Upper lobe of left lung (tissue), 4 donors: ENCODE results near the gene CDK6.

Experiments
- CTCF ChIP-seq, 6 experiments: fragments of 450-650 bp in 4 of 6; fragments of 200-600 bp in 2 of 6; sonication (generic) in 2 of 6; IDR thresholded peaks; one replicate each; pipeline ENCODE4 v1.5.1; 2016 to 2019; ENCODE audit warnings: antibody characterized with exemption in 6 of 6
- EP300 ChIP-seq, 4 donors: sonication (generic); formaldehyde crosslinking; IDR thresholded peaks; one replicate each; pipeline ENCODE4 v1.5.1; 2017; ENCODE audit warnings: antibody characterized with exemption in 4 of 4, control low read depth in 2 of 4
- POLR2A ChIP-seq, 4 donors: fragments of 450-650 bp; IDR thresholded peaks; one replicate each; pipeline ENCODE4 v1.5.1; 2016 to 2017; ENCODE audit warnings: antibody characterized with exemption in 4 of 4, mild to moderate bottlenecking in 2 of 4

GRCh38 chr7:92736870-92737269, 99.5 kb downstream of the CDK6 start:
- TF ChIP-seq POLR2A (IDR thresholded peaks at IDR 0.05), result no peak
- TF ChIP-seq CTCF (IDR thresholded peaks at IDR 0.05), result no peak
- TF ChIP-seq EP300 (IDR thresholded peaks at IDR 0.05), result no peak
